GM15510 (cell line): ENCODE results near the gene INF2.

Experiments used
- POLR2A ChIP-seq: IDR thresholded peaks from 3 replicates; pipeline ENCODE4 v1.6.1; 2011; ENCODE audit warnings: borderline replicate concordance; ENCODE audit not compliant: insufficient read length; ENCODE audit errors: extremely low read depth

INF2 gene

DNA sequence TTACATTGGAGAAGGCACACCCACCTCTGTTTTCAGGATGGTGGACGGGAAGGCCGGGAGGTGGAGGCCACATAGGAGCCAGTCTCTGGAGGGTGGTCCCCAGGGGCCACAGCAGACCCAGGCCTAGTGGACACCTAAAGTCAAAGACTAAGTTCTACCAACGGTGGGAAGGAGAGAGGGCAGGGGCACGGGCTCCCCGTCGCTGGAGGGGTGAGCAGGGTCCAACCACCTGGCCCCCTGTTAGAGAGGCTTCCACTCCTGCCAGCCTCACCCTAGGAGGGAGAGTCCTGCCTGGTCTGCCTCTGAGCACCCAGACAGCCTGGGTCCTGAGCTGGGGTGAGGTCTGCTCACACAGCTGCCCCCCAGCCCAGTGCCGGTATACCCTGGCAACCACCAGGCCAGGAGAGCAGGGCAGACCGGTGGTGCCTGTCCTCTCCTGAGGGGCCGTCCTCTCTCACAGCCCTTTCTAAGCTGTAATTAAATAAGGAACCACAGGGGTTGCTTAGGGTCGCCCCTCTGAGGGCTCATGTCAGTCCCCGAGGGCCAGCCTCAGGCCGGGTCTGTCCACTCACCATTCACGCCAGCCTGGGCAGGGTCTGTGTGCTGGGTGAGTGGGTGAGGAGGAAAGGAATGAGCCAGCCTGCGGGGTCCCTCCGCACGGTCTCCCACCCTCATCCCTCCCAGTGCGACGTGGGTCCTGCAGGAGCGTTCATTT lies 2.3 kb downstream of the INF2 start:
- TF ChIP-seq POLR2A = no peak

- TF ChIP-seq POLR2A = no peak
Observed at GRCh38 chr14:104692261-104692938, 3.0 kb downstream of the INF2 start.

GRCh38 chr14:104692939-104693315 lies 3.5 kb downstream of the INF2 start:
- no peak for TF ChIP-seq POLR2A

GRCh38 chr14:104693482-104694431 lies 4.3 kb downstream of the INF2 start:
- TF ChIP-seq POLR2A = no peak

DNA sequence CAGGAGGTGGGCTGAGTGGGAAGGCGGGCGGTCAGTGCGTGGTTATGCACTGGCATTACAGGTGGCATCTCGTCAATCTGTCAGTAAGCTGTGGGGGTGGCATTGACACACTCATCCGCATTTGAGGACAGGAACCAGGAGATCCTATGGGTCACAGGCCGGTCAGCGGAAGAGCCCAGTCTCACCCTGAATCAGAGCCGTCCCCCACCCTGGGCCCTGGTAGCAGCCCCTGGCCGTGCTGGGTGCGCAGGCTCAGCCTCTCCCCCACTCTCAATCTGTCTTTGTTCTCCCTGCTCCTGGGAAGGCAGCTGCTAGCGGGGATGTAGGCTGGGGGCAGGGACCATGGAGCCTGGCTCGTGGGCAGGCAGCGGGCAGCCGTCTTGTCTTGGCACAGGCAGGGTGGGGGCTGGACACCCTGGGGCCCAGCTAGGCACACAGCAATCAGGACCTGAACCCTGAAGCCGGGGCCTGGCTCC lies 5.1 kb downstream of the INF2 start:
- no peak for TF ChIP-seq POLR2A

DNA sequence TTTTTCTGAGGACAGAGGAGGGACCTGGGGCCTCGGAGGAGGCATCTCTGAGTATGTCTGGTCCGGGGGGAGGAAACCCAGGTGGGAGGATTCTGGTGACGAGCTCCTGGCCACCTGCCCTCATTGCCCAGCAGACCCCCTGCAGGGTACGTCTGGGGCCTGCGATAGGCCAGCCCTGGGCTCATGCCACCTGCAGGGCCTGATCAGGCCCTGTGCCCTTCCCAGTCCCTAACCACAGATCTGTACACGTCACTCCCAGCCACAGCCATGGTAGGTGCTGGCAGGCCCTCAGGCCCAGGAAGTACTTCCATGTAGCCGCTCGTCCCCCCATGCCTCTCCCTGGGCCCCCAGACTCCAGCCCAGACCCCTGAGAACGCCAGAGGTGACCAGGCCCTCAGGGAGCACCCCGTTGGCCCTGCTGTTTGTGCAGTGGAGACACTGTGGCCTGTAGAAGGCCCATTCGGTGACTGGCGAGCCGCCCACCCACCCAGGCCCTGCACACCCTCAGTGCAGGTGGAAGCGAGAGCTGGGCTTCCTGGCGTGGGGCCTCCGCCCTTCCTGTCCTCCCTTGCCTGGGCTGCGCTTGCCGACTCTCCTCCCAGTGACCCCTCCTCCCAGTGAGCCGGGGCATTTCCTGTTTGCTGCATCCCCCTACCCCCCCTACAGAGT lies 5.7 kb downstream of the INF2 start:
- no peak for TF ChIP-seq POLR2A

DNA sequence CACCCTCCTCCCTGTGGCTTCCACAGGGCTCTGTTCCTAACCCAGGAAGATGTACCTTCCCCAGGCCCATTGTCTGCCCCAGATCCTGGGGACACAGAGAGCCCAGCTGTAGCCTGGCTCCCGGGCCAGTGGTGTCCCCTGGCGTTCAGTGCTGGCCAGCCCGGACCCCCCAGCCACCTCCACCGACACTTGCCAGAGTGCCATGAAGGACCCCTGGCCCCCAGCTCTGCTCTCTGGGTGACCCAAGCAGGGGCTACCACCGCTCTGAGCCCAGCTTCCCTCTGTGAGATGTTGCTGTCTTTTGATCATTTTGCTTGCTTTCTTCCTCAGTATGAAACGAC lies 6.2 kb downstream of the INF2 start:
- TF ChIP-seq POLR2A = no peak

DNA sequence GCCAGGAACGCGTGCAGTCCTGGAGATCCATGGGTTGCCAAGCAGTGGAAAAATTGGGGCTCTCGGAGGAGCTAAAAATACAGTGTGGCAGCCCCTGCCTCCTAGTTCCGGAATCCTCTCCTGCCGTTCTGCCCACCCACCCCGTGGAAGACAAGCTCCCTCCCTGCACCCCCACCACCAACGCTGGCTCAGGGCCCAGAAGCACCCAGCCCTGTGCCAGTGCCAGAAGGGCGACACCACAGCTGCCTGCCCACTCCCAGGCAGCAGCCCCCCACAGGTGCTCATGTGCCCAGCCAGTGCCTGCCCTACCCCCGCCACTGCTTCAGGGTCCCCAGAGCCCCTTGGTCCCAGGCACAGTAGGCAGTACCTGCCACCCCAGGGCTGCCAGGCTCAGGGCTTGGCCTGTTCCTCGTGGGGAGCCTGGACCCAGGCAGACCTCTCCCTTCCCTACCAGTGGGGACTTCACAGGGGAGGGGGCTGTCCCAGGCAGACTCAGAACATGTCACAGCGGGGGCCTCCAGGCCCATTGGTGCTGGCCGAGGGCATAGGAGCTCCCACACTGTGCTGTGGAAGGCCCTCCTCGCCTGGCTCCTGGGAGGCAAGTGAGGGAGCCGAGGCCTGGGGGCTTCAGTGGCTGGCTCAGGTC lies 7.4 kb downstream of the INF2 start:
- no peak for TF ChIP-seq POLR2A

DNA sequence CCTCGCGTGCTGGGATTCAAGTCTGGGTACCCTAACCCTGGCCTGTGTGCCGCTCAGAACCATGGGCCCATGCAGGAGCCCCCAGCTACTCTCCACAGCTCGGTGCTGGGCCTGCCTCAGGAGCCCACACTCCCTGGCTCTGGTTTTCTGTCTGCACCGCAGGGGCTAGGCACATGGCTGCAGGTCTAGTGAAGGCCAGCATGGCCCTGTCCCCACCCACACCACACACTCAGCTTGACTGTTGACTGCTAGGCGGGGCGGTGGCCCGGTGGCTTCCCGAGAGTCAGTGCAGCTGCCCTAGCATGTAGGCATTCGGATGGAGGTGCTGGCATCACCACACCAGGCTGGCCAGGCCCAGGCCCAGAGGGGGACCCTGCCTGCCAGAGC lies 7.9 kb downstream of the INF2 start:
- no peak for TF ChIP-seq POLR2A

DNA sequence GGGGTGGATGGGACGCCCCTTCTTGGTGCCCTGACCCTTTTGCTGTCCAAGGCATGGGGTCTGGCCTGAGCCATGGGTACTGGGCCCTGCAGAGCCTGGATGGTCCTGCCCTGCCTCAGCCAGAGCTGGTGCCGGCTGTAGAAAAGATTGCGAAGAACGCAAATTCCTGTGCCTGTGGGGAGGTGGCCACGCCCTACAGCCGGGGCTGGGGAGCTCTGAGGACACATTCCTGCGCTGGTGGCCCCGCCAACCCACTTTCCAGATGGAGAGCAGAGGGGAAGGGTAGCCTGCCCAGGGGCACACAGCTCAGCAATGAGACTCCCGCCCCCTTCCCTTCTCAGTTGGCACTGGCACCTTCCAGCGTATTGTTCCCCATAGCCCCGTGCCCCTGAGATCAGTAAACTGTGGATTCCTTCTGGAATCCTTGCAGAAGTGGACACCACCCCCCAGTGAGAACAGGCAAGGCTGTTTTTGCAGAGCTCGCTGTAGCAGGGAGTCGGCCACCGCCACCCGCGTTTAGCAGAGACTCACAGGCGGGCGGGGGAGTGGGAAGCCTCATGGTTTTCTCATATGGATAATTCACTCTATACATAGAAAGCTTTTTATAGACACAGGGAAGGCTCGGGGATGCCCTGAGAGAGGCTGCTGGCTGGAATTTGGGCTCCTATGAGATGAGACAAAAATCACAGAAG lies 8.6 kb downstream of the INF2 start:
- TF ChIP-seq POLR2A = no peak

- TF ChIP-seq POLR2A = no peak
Observed at GRCh38 chr14:104698688-104699425, 9.4 kb downstream of the INF2 start.

GRCh38 chr14:104699426-104699748 lies 10.0 kb downstream of the INF2 start:
- TF ChIP-seq POLR2A = no peak

DNA sequence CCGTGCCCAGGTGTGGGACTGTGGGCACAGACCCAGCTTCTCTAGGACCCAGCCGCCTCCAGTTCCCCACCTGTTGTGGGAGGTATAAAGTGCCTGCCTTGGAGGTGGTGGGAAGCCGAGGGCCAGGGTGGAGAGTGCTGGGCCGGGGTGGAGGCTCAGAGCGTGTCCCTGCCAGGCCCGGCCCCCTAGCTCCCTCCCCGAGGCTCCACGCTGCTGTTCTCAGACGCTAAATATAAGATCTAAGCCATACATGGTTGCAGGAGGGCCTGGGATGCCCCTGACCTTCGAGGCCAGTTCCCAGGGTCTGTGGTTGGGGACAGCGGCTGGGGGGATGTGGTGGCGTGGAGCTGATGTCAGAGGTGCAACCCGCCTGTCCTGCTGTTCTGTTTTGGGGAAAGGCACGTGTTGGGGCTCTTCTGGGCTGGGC lies 10.8 kb downstream of the INF2 start:
- no peak for TF ChIP-seq POLR2A
